Measurements from ENCODE around the gene DRC1.
A peak's percentile ranks its signal among the peaks of the same experiment; 100 is the strongest.
"Not testable (repeated sequence)": the region's sequence is repeated elsewhere in the genome, so short reads cannot be mapped to it uniquely, and the experiment has no call there.

DRC1 gene

DNA sequence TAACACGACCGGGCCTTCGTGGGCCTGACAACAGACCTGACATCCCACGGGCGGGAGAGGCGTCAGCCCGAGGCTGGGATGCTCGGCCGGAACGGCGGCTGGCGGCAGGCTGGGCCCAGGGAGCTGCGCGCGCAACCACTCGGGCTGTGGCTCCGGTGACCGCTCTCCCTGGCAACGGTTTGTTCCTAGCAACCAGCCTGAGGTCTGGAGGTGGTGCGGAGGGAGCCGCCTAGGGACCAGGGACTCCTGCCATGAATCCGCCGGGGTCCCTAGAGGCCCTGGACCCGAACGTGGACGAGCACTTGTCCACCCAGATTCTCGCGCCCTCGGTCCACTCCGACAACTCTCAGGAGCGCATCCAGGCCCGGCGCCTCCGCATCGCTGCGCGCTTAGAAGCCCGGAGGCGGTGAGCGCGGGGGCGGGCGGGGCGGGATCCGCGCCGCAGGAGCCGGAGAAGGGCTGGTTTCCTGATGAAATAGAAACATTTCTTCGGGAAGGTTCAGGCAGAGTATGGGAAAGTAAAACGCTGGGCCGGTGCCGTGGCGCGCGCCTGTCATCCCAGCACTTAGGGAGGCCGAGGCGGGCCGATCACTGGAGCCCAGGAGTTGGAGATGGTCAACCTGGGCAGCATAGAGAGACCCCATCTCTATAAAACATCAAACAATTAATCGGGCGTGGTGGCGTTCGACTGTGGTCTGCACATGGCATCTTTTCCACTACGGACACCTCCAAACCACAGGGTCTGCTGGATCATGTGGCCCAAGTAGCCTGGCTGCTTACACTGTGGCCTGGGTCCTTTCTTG lies at the start of gene DRC1:
Gene DRC1 (plus strand): TSS at position 182 of the 803 bp plus-strand sequence. CDS start 70 bp downstream, at position 252.
- H3K36me3 Mint-ChIP-seq: peaks cover under 1% of the 10 kb centered on the region
- peaks cover 7% of the 10 kb centered on the region for H3K4me1 Mint-ChIP-seq
- H3K27ac Mint-ChIP-seq: no peak within 1 kb of the TSS
- H3K9me3 Mint-ChIP-seq: no peaks in the 10 kb centered on the region
- H3K27me3 Mint-ChIP-seq: peaks cover 4% of the 10 kb centered on the region
- no peak within 1 kb of the TSS for H3K4me3 Mint-ChIP-seq

DNA sequence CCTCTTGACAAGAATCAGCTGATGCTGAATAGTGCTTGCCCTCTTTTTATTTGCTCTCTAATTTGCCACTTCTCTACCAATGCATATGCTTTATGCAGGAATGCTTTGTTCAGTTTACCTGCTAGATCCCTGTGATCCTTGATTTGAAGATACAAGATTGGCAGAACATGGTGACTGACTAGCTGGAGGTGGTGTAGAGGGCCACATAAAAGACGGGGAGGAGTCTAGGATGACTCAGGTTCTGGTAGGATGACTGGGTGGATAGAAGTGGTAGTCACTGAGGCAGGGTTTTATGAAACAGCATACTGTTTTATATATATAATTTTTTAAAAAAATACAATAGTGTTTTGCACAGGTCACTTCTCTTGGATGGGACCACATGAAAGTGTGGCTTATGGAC lies 48.8 kb upstream of the DRC1 start:
- Mint-ChIP-seq H3K4me1 (peaks cover 76% of the 10 kb centered on the region), H3K9me3 (no peaks in the 10 kb centered on the region), H3K27me3 (no peaks in the 10 kb centered on the region), H3K36me3 (peaks cover 12% of the 10 kb centered on the region), H3K4me3 (no peak overlapping the region), H3K27ac (peak overlapping the region; percentile 69)

DNA sequence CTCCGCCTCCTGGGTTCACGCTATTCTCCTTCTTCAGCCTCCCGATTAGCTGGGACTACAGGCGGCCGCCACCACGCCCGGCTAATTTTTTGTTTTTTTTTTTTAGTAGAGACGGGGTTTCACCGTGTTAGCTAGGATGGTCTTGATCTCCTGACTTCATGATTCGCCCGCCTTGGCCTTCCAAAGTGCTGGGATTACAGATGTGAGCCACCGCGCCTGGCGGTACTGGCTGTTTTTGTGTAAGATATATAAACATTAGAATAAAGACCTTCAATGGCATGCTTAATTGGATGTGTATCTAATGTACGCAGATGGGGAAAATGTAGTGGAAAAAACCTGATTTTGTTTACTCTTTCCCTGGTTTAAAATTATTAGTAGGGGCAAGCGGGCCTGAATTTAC lies 47.3 kb upstream of the DRC1 start:
- H3K27me3 Mint-ChIP-seq, H3K9me3 Mint-ChIP-seq, H3K4me3 Mint-ChIP-seq, H3K27ac Mint-ChIP-seq: not testable (repeated sequence)
- Mint-ChIP-seq H3K36me3 (peaks cover 12% of the 10 kb centered on the region), H3K4me1 (peaks cover 80% of the 10 kb centered on the region)

DNA sequence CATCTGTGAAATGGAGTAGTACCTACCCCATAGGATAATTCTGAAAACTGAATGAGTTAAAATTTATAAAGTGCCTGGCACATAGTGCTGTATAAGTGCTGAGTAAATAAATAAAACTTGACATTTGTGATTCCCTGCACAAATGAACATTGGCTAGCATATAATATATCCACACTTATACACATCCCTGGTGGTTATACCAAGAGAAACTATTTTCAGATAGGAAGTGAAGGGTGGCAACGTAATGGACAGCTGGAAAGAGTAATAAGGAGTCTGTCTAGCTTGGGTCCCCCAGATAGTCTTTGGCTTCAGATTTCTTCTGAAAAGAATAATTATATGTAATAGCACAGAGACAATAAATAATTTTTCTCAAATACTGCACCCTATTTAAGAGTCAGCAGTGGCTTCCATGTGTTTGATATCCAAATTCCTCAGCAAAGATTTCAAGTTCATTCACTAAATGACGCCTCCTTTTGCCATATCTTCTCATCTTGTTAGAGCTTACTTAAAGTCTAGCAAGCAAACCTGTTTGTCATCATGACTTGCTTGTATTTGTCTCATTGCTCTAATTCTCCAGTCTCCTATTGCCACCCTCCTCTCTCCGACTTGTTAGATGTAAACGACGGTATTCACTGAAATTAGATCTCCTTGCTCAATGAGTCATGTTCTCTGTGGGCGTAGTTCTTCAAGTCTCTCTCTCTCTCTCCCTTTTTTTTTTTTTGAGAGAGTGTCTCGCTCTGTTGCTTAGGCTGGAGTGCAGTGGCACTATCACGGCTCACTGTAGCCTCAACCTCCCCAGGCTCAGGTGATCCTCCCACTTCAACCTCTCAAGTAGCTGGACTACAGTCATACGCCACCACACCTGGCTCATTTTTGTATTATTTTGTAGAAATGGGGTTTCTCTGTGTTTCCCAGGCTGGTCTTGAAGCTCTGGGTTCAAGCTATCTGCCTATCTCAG lies 46.4 kb upstream of the DRC1 start:
- peak overlapping the region; percentile 73 for H3K27ac Mint-ChIP-seq
- peaks cover 12% of the 10 kb centered on the region for H3K36me3 Mint-ChIP-seq
- peak overlapping the region; percentile 23 for H3K4me3 Mint-ChIP-seq
- no peaks in the 10 kb centered on the region for H3K9me3 Mint-ChIP-seq
- H3K27me3 Mint-ChIP-seq: no peaks in the 10 kb centered on the region
- peaks cover 84% of the 10 kb centered on the region for H3K4me1 Mint-ChIP-seq

DNA sequence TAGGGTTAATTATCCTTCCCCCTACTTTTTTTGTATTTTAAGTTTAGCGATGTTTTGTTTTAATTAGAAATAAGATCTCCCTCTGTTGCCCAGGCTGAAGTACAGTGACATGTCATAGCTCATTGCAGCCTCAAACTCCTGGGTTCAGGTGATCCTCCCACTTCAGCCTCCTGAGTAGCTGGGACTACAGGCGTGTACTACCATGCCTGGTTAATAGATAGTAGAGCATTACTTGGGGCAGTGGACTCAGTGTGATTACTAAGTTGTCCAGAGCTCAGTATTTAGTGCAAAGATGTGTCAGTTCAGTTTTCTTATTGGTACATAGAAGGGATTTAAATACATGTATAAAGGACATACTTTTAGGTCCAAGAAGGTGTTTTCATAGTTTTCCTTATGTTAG lies 45.6 kb upstream of the DRC1 start:
- no peaks in the 10 kb centered on the region for H3K9me3 Mint-ChIP-seq
- peaks cover 12% of the 10 kb centered on the region for H3K36me3 Mint-ChIP-seq
- no peak overlapping the region for H3K4me3 Mint-ChIP-seq
- peaks cover 83% of the 10 kb centered on the region for H3K4me1 Mint-ChIP-seq
- no peak overlapping the region for H3K27ac Mint-ChIP-seq
- no peaks in the 10 kb centered on the region for H3K27me3 Mint-ChIP-seq

DNA sequence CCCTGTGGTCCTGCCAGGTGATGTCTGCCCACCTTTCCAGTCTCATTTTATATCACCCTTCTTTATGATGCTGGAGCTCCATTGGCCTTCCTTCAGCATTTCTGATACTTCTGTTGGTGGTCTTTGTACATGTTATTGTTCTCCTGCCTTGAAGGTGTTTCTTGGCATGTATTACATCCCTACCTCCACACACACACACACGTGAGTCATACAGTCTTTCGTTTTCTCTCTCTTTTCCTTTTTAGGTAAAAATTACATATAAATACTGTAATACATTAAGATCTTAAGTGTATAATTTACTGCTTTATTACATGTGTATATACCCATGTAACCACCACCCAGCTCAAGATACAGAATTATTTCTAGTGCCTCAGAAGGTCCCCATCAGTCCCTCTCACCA lies 44.9 kb upstream of the DRC1 start:
- peaks cover 12% of the 10 kb centered on the region for H3K36me3 Mint-ChIP-seq
- H3K27me3 Mint-ChIP-seq: no peaks in the 10 kb centered on the region
- H3K4me1 Mint-ChIP-seq: peaks cover 81% of the 10 kb centered on the region
- no peak overlapping the region for H3K27ac Mint-ChIP-seq
- H3K9me3 Mint-ChIP-seq: no peaks in the 10 kb centered on the region
- H3K4me3 Mint-ChIP-seq: no peak overlapping the region

DNA sequence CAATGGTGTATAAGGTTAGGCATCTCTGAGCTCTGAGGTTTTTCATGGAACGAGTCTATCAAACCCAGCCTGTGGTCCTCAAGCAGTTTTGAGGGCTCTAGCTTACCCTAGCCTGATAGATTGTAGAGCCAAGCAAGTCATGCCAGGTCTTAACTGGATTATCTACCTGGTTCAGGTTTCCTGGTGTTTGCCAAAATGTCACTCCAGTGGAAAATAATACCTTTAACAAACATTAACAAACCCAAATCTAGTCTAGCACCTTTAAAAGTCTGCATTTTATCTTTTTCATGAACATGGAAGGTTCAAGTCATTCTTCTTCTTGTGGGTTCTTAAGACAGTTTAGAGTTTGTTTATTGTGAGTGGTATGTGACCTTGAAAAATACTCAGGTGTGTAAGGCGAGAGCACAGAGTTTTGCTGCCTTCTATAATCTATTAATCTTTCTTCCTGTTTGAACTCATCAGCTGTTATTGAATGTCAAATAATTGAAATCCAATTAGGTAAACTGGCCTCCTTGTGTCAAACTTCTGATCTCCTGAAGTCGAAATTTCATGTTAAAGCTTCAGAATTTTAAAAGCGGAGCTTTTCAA lies 41.7 kb upstream of the DRC1 start:
- H3K4me1 Mint-ChIP-seq: peaks cover 75% of the 10 kb centered on the region
- no peak overlapping the region for H3K27ac Mint-ChIP-seq

DNA sequence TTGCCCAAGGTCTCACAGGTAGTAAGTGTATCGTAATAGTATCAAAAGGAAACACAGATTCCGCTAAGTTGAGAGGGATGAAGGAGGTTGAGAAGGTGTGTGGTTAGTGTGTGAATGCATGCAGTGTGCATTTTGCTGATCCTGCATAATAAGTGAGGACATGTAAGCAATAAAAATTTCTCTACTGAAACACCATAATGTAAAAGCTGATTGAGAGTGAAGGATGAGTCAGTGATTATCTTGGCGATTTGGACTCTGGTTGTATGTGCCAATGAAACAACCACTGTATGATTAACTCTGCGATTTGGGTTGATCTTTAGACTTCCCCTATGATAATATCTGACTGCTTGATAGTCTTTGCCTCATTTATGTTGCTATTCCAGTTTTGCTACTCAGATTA lies 38.4 kb upstream of the DRC1 start:
- H3K9me3 Mint-ChIP-seq: no peaks in the 10 kb centered on the region
- peaks cover 8% of the 10 kb centered on the region for H3K36me3 Mint-ChIP-seq
- no peaks in the 10 kb centered on the region for H3K27me3 Mint-ChIP-seq
- no peak overlapping the region for H3K27ac Mint-ChIP-seq
- no peak overlapping the region for H3K4me3 Mint-ChIP-seq
- H3K4me1 Mint-ChIP-seq: peaks cover 46% of the 10 kb centered on the region

More for the DNA sequence above, 41.7 kb upstream of the DRC1 start:
- peaks cover 6% of the 10 kb centered on the region for H3K36me3 Mint-ChIP-seq
- no peak overlapping the region for H3K4me3 Mint-ChIP-seq
- no peaks in the 10 kb centered on the region for H3K27me3 Mint-ChIP-seq
- no peaks in the 10 kb centered on the region for H3K9me3 Mint-ChIP-seq

DNA sequence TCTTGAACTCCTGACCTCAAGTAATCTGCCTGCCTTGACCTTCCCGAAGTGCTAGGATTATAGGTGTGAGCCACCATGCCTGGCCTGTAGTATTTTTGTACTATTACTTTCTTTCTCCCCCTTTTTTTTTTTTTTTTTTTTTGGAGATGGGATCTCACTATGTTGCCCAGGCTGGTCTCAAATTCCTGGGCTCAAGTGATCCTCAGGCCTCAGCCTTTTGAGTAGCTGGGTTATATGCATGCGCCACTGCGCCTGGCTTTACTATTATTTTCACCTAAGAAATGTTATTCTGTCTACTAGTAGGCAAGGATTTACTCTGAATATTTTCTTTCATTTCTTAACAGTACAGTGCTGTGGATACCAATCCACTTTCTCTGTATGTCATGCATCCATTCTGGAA lies 37.8 kb upstream of the DRC1 start:
- H3K4me3 Mint-ChIP-seq: no peak overlapping the region
- H3K27me3 Mint-ChIP-seq: no peaks in the 10 kb centered on the region
- peaks cover 8% of the 10 kb centered on the region for H3K36me3 Mint-ChIP-seq
- H3K27ac Mint-ChIP-seq: no peak overlapping the region
- no peaks in the 10 kb centered on the region for H3K9me3 Mint-ChIP-seq
- H3K4me1 Mint-ChIP-seq: peaks cover 40% of the 10 kb centered on the region

DNA sequence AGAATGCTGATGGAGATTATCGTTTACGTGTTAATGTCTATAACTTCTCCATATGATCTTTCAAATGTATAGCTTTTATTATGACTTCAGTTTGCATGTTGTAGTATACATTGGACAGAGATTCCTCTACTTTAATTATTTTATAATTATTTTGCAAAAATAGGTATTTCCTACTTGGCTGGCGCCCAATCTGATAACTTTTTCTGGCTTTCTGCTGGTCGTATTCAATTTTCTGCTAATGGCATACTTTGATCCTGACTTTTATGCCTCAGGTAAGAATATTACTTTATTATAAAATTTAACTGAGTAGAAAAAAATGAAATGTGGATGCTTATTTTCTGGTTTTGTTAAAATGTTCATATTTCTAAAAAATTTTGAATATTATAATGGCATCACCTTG lies 37.1 kb upstream of the DRC1 start:
- Mint-ChIP-seq H3K27me3 (no peaks in the 10 kb centered on the region), H3K4me3 (no peak overlapping the region), H3K27ac (no peak overlapping the region), H3K36me3 (peaks cover 15% of the 10 kb centered on the region), H3K4me1 (peaks cover 33% of the 10 kb centered on the region), H3K9me3 (no peaks in the 10 kb centered on the region)

DNA sequence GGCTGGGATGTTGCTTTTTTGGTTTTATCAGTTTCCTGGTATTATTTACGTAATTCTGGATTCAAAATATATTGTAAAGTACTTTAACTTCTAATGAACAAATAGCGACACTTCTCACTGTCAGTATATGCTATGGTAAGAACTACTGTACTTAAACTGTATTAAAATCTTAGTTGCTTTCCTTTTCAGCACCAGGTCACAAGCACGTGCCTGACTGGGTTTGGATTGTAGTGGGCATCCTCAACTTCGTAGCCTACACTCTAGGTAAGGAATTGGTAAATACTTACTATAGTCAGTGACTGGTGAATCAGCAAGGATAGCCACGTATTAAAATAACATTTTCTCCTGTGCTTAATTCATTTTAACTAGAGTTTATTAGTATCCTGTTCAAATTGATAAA lies 34.8 kb upstream of the DRC1 start:
- Mint-ChIP-seq H3K4me1 (peaks cover 16% of the 10 kb centered on the region), H3K36me3 (peaks cover 15% of the 10 kb centered on the region), H3K4me3 (no peak overlapping the region), H3K9me3 (no peaks in the 10 kb centered on the region), H3K27ac (no peak overlapping the region), H3K27me3 (no peaks in the 10 kb centered on the region)

DNA sequence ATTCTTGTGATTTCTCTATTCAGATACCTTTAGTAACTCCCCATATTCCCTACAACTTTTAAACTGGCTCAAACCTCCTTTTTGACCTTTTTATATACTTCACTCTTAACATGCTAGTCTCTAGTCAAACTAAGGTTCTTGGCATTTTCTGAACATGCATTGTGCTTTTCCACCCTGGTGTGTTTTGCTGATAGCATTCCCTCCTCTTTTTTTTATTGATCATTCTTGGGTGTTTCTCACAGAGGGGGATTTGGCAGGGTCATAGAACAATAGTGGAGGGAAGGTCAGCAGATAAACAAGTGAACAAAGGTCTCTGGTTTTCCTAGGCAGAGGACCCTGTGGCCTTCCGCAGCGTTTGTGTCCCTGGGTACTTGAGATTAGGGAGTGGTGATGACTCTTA lies 32.1 kb upstream of the DRC1 start:
- not testable (repeated sequence) for H3K4me1 Mint-ChIP-seq, H3K4me3 Mint-ChIP-seq, H3K9me3 Mint-ChIP-seq, H3K27me3 Mint-ChIP-seq
- peaks cover 23% of the 10 kb centered on the region for H3K36me3 Mint-ChIP-seq
- peak overlapping the region; percentile 15 for H3K27ac Mint-ChIP-seq

DNA sequence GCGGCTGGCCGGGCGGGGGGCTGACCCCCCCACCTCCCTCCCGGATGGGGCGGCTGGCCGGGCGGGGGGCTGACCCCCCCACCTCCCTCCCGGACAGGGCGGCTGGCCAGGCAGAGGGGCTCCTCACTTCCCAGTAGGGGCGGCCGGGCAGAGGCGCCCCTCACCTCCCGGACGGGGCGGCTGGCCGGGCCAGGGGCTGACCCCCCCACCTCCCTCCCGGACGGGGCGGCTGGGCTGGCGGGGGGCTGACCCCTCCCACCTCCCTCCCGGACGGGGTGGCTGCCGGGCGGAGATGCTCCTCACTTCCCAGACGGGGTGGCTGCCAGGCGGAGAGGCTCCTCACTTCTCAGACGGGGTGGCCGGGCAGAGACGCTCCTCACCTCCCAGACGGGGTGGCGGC lies 30.8 kb upstream of the DRC1 start:
- H3K9me3 Mint-ChIP-seq, H3K4me1 Mint-ChIP-seq, H3K27ac Mint-ChIP-seq, H3K4me3 Mint-ChIP-seq, H3K27me3 Mint-ChIP-seq: not testable (repeated sequence)
- peaks cover 27% of the 10 kb centered on the region for H3K36me3 Mint-ChIP-seq

DNA sequence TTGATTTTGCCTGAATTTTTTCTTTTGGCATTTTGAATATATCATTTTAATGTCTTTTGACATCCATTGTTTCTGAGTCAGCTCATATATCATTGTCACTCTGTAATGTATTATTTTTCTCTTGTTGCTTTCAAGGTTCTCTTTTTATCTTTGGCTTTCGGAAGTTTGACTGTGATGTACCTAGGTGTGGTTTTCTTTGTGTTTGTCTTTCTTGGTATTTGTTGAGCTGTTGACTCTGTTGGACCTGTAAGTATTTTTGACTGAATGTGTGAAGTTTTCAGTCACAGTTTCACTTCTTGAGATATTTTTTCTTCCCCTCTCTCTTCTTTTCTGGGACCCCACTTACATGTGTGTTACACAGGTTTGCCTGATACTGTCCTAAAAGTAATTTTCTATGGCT lies 24.9 kb upstream of the DRC1 start:
- Mint-ChIP-seq H3K9me3 (no peaks in the 10 kb centered on the region), H3K36me3 (peaks cover 38% of the 10 kb centered on the region), H3K4me1 (peaks cover 18% of the 10 kb centered on the region), H3K27me3 (no peaks in the 10 kb centered on the region), H3K4me3 (no peak overlapping the region), H3K27ac (no peak overlapping the region)

DNA sequence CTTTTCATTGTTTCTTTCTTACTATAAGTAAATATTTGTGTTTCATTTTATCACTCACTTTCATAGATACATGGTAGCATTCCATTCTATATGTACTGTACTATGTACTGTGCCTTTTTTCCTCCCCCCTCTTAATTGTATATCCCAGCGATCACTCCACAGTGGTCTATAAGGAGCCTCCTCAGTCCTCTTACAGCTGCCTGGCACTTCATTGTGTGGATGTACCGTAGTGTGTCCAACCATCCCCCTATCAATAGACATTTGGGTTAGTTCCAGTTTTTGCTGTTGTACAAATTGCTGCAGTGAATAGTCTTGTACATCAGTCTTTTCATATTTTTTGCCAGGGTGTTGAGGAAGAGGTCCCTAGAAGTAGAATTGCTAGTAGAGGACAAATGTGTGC lies 21.4 kb upstream of the DRC1 start:
- Mint-ChIP-seq H3K4me3 (no peak overlapping the region), H3K27ac (no peak overlapping the region), H3K27me3 (no peaks in the 10 kb centered on the region), H3K9me3 (no peaks in the 10 kb centered on the region), H3K4me1 (peaks cover 22% of the 10 kb centered on the region), H3K36me3 (peaks cover 34% of the 10 kb centered on the region)

DNA sequence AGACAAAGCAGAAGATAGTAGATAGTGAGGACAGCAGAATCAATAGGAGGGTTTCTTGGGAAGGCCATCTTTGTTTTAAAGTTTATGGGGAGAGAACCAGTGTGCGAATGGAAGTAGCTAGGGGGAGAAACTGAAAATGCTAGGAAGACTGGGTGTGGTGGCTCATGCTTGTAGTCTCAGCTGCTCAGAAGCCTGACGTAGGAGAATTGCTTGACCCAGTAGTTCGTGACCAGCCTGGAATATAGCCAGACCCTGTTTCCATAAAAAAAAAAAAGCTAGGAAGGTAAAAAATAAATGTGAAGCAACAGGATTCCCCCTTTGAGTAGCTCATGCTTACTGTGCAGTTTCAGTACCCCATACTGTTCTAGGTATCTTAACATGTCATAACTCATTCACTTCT lies 19.2 kb upstream of the DRC1 start:
- H3K4me3 Mint-ChIP-seq: no peak overlapping the region
- no peak overlapping the region for H3K27ac Mint-ChIP-seq
- H3K27me3 Mint-ChIP-seq: no peaks in the 10 kb centered on the region
- H3K36me3 Mint-ChIP-seq: peaks cover 26% of the 10 kb centered on the region
- peaks cover 12% of the 10 kb centered on the region for H3K4me1 Mint-ChIP-seq
- no peaks in the 10 kb centered on the region for H3K9me3 Mint-ChIP-seq
